ENCODE results near the gene RER1.

Gene RER1

DNA sequence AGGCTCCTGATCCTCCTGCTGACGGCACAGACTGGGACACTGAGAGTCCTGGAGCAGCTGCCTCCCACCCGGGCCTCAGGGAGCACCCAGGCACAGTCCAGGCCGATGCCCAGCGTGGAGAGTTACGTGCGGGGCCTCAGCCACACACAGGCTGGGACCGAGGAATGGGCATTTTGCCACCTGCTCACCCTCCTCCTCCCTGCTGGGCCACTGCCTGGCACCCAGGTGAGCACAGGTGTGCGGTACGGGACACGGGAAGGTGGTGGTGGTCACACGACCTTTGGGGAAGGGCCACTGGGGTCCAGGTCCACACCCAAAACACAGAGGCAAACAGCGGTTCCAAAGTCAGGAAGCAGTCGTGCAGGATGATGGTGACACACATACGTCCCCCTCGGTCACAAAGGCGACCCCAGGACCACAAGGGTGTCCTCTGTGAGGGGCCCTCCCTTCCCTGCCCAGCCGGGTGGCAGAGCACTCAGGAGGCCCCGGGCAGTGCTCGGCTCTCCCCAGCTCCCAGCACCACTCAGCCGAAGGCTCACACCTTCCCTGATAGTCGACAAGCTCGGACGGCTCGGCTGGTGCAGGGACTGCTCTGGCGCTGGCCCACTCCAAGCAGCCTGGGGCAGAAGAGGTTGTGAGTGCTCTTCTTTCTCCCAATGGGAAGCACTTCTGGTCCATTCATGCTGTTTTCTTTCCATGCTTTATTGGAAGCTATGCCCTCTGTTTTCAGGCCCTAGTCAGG lies 14.5 kb upstream of the RER1 start:
- DNase-seq, result no peak

DNA sequence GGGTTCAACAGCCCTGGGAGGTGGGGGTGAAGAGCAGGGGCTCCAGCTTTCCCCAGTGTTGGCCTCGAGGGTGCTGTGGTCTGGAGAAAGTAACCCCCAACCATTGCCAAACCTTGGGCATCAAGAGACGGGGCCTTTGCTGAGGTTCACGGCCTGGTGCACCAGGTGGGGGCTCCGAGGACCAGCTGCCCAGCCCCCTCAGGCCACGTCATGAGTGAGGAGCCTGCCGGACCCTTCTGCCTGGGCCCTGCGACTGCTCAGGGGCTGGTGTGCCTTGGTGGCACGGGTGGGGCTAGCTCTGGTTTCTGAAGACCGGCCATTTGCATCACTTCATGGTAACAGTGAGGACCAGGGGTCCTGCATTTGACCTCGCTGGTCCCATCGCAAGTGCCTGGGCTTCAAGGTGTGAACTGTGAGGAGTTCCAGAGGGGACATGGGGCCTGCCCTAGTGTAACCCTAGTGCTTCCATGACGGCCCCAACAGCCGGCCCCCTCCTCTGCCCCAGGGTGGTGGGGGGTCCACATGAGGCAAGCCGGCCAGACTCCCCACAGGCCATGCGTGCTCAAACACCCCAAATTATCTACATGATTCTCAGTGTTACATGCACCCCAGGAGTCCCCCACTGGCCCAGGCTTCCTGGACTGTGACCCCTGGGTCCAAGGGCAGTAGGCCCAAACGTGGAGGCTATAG lies 13.7 kb upstream of the RER1 start:
- no peak for DNase-seq

DNA sequence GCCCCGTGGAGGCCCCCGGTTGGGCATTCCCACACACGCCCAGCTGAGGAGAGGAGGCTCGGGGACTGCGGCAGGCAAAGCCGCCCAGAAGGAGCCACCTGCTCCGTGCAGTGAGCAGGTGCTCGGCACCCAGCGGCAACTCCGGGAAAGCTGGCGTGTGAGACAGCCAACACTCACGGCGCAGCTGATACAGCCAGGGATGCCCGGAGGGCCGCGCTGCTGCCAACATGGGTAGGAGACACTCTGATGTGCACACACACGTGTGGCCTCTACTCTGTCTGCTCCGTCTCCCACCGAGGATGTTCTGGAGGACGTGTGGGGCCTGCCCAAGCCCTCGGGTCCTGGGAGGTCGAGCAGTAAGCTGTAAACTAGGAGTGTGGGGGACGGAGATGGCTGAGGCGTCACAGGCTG lies 13.2 kb upstream of the RER1 start:
- no peak for DNase-seq

DNA sequence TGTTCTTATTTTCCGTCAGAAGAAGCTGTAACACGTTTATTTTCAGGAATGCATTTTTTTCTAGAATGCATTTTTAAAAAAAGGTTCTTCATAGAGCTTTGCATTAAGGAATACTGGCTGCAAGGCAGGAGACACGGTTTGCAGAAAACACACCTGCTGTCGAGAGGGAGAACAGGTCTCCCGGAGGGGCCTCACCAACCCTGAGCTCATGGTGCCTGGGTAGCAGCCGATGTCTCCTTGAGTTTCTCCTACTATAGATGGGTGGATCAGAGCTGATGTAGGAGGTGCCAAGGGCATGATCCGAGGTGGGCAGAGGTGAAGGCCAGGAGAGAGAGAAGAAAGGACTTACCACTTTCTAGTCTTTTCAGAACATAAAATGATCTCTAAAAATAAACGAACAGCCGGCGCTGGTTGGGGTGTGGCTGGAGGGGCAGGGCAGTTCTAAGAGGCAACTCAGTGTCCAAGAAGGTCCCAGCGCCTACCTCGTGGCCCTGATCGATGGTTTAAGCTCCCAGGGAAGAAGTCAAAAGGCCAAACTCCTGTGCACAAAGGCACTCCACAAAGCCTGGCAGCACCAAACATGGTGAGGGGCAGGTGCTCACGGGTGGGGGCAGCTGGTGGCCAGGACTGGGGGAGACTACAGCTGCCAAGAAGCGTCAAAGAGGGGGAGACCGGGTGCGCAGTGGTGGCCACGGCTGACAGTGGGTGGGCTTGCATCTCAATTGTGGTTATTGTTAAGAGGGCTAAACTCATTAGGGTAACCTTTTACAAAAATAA lies 12.5 kb upstream of the RER1 start:
- DNase-seq, result no peak

DNA sequence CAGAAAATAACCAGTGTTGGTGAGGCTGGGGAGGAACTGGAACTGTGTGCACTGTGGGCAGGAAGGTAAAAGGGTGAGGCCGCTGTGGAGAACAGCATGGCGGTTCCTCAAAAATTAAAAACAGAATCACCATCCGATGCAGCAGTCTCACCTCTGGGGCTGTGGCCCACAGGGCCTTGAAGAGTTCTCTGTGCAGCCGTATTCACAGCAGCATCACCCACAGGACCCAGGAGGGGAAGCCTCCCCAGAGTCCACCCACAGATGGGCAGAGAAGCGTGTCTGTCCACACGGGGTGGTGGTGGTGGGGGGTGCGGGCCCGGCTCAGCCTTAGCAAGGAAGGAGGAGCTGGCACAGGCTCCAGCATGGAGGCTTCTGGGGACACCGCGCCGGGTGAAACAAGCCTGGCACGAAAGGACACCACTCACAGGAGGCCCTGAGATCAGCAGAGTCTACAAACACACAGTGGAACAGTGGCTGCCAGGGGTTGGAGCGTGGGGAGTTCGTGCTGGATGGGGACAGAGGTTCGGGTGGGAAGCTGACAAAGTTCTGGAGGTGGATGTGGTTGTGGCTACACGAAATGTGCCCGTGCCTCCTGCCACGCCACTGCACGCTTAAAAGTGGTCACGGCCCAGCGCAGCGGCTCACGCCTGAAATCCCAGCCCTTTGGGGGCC lies 11.8 kb upstream of the RER1 start:
- DNase-seq, result no peak

DNA sequence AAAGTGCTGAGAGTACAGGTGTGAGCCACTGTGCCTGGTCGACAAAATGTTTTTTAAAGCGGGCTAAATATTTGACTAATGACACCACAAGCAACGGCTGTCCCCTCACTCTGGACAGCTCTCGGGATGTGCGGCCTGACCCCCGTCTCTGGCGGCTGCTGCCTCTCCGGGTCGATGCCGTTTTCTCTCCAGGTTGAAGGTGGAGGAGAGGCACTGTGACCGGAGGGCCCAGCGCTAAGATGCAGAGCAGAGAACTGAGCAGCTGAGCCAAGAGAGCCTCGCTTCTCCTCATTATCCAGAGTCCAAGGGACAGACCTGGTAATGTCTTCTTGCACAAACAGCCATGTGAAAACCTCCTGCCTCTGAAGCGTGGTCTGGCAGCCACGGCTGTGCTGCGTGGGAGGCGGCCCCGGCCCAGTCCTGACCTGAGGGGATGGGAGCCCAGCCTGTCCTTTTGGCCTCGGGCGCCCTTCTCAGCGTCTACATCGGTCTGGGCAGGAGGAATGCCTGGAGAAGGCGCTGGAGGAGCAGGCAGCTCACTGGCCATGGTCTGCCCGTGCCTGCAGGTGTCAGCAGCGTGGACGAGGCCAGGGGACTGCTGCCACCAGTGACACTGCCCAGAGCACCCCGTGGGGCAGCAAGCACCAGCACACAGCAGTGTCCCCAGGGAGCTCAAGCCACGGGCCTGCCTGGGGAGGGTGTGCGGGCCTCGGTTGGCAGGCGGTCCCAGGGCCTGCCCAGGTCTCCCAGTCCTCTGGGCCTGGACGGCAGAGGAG lies 10.6 kb upstream of the RER1 start:
- DNase-seq, result no peak

DNA sequence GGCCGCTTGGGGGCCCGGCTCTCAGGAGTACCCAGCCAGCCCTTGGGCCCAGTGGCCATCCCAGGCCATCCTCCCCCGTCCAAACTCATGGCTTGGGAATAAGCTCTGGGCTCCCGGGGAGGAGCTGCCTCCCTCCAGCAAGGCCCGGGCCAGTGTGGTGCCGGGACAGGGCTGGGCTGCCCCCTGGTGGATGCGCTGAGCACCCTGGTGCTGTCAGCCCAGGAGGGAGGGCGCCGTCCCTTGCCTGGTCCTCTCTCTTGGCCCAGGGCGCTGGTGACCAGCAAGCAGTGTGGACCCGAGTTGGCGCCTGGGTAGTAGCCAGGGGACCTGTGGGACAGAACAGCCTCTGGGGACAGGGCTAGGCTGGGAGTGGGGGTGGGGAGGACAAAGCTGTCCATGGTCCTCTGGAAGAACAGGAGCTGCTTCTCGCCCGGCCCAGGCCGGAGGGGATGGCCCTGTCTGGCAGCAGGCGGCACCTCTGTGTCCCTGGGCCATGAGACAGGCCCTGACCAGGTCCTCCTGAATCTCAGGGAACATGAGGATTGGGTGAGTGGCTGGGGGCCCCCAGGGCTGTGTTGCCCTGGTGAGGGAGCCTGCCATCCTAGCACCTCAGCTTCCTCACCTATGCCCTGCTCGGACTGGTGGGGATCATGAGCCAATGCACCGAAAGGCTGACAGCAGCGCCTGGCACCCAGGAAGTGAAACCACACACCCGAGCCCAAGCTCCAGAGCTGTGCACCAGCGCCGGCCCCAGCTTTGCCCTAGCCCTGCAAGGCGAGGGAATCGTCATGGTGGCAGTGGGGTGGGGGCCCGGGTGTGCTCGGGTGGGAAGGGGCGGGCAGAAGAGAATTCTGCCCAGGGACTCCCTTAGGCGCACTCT lies 9.7 kb upstream of the RER1 start:
- DNase-seq, result peak; percentile 66

DNA sequence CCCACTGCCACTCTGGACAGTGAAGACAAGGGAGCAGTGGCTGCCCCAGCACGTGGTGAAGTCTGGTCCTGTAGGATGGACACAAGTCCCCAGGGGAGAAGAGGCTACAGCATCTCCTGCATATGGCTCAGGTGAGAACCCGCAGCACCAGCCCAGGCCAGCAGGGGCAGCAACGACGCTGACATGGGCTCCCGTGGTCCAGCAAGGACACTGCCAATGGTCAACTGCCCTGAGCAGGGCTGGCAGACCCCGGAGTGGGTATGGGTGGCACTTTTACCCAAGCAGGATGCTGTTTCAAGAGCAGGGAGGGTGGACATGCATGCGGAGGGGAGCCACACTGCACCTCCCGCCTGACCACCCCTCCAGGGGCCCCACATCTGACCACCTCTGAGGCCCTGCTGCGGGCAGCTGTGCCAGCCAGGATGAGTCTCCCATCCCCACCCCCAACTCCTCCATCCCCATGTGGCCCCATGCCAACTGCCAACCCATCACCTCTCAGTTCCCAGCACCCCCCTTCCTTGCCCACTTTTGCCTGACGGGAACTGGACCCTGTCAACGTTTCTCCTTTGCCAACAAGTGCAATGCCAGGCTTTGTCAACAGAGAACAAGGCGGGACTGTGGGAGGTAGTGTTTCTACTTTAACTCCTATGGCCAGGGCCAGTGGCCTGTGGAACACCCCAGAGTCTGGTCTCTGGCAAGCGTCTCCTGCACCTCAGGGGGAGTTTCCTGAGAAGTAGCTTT lies 8.8 kb upstream of the RER1 start:
- DNase-seq, result no peak

DNA sequence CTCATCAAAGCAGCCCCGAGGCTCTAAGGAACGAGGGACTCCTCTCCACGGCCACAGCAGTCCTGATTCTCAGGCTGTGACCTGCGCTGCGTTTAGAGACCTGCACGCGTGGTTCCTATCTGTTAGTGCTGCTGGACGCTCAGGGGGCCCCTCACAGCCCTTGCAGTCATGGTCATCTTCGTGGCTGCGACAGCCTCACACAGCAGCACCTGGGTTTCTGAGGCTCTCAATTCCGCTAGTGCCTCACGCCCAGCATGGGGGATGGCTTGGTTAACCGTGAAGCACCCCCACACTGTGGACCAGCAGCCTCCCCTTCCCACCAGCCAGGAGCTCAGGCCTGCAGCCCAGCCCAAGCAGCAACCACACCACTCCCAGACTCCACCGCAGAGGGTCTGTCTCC lies 8.1 kb upstream of the RER1 start:
- DNase-seq, result no peak

DNA sequence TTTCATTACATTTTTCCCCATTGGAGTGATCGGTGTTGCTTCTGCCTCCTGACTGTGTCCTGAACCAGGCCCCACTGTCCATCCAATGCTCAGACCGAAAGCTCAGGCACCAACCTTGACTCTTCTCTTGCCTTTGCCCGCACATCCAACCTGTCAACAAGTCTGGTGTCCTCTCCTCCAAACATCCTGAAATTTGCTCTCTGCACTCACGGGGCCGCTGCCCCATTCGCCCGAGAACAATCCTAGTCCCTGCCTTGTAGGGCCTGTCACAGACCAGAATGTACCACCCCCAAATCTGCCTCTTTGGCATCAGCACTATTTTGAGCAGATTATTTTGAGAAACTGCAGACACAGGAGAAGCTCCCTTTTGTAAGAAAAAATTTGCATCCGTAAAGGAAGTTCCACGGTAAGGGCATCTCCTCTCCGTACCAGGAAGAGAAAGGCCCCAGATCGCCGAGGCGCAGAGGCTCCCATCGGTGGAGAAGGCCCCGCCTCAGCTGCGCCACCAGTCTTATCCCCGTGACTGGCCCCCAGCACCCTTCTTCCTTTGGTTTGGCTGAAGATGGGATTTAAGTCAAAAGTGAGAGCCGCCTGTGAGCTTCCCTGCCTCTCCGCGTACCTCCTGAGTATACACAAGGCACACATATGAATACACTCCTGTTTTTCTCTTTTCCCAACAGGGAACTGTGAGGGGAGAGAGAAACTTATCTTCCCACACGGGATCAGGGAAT lies 7.3 kb upstream of the RER1 start:
- DNase-seq, result no peak

DNA sequence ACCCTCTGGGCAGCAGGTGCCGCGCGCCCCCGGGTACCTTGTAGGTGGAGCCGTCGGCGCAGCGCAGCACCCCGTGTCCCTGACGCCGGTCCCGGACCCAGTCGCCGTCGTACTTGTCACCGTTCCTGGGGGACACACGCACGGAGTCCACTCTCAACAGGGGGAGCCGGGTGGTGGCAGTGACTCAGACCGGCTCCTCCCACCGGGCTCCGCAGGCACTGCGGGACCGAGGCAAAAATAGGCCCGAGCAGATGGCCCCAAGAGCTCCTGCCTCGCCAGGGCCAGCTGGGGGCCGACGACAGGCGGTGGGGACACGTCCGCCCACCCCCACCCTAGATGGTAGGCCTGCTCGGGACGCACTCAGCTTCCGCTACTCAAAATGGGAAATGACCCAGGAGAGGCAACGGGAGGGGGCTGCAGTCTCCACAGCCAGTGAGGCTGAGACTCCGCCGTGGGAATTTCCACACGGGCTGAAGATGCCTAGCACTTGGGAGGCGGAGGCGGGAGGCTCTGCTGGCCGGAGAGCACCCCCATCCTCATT lies 6.6 kb upstream of the RER1 start:
- no peak for DNase-seq

DNA sequence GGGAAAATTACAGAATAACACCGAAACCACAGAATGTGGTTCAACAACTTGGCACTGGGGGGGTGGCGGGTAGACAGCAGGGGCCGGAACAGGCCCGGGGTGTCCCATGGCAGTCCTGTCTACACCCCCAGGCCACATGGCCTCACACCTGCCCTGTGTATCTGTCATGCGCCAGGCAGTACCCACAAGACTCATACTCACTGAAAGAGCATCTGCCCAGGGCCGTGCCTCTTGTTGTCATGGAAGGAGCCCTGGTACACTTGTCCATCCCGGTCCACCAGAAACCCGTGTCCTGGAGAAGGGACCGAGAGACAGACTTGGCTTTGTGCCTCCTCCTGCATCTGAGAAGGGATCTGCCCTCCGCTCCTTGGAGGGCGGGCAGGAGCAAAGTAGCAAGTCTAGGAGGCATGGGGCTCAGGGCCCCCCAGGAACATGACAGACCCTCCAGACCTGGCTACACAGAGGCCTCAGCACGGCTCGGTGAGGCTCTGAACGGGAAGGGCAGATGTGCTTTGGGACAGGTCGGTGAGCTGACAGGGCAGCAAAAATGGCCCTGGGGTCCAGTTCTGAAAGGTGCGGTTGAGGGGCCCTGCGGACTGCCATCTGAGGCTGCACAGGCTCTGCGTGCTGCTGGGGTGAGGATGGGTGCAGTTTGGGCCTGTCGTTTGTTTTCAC lies 5.9 kb upstream of the RER1 start:
- no peak for DNase-seq

DNA sequence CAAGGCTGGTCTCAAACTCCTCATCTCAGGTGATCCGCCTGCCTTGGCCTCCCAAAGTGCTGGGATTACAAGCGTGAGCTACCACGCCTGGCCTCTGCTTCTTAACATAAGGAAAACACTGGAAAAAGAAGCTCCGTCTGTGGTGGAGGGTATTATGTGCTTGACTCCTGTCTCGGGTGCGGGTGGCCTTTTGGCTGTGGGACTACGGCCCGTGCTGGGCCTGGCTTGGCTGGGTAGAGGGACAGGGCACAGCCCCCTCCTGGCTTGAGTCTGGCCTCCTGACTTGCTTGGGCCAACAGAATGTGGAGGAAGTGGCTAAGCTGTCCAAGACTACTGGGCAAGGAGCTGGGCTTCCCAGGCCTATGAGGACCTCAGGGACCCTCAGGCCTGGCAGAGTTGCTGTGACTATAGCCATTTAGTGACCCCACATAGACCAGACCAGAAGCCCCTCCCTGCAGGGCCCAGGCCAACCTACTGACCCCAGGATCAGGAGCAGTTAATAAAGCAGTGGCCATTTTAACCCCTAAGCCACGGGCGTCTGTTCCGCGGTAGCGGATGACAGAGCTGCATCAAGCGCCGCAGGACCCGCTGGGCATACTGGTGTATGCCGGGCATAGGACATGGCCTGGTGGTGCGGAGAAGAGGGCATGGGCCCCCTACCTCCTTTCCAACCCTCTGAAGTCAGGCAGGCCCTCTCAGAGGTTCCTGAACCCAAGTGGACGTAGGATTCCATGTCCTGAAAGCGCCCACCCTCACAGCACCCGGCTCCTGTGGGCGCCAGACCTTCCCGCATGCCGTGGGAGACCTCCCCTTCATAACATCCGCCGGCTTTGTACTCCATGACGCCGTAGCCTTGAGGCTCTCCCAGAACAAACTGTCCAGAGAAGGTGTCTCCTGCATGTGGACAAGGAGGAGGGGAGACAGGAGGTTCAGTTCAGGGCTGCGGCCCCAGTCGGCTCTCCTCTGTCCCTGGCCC lies 4.7 kb upstream of the RER1 start:
- DNase-seq, result no peak

DNA sequence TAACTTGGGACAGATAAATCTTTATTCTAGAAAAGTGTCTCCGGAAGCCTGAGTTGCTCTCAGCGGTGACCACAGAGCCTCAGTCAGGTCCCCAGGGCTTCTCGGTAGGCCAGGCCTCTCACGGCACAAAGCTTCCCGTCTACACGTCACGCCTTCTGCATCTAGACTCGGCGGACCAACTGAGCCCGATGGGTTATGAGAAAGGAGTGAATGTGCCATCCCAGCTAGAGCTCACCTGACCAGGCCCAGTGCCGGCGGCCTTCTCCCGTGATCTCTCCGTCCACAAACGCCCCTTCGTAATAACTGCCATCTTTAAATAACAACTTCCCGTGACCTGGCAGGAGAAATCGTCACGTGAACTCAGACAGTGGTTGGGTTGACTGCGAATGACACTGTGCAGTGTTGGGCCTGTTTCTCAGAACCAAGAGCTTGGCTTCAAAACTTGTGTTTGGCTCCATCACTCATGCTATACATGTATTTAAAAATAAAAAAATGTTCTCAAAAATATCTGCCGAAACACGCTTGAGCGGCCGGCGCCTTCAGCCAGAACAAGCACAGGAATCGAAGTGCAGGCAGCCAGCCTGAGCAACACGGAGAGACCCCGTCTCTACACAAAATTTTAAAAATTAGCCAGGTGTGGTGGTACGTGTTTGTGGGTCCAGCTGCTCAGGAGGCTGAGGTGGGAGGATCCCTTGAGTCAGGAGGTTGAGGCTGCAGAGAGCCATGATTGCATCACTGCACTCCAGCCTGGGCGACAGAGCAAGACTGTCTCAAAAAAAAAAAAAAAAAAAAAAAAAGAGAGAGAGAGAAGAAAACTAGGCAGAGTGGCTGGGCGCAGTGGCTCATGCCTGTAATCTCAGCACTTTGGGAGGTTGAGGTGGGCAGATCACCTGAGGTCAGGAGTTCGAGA lies 3.4 kb upstream of the RER1 start:
- no peak for DNase-seq

DNA sequence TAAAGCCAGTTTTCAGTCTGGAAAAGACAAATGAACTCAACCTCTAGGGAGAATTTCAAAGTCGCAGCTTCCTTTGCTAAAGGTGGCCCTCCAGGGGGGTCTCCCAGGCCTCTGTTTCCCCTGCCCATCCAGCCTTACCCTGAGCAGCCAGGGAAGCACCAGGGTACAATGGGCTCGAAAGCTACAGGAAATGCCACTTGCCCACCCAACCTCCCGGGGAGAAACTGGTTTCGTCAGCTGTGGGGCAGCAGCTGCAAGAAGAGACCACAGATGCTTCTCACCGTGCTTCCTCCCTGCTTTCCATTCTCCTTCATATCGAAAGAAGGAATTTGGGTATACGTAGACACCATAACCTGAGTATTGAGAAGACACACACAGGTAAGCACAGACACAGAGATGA lies 2.0 kb upstream of the RER1 start:
- no peak for DNase-seq

DNA sequence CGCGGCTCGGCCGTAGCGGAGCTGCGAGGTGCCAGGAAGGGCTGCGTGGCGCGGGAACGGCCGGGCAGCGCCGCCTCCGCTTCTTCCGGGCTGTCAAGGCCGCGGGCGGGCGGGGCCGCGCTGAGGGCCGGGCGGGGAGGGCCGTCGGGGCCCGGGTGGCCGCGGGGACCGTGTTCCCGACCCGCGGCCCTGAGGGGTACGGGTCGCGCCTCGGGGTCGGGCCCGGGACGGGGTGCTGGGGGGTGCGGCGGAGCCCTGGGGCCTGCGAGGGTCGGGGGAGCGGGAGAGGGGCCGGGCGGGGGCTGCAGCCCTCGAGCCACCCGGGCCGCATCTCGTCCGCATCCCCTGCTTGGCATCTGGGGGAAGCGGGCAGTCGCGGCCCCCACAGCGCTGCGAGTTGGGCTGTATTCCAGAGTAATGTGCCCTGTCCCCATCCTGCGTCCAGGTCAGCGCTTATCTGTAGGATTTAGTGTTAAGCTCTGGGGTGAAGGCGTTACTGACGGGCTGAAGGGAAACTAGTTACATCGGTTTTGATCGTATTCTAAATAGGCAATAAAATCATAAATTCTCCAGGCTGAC lies 379 bp downstream of the RER1 start:
- DNase-seq, result no peak
